ENCODE results near the gene MARVELD1. TPM values are rescaled to one million over a fixed set of nuclear protein-coding genes. Genes with fewer than 3 reads are reported as not detected.

Gene MARVELD1
- polyA plus RNA-seq, 2 of the 4 experiments (the other 2 are of a cell fraction) = 29.1 to 31.7 TPM

DNA sequence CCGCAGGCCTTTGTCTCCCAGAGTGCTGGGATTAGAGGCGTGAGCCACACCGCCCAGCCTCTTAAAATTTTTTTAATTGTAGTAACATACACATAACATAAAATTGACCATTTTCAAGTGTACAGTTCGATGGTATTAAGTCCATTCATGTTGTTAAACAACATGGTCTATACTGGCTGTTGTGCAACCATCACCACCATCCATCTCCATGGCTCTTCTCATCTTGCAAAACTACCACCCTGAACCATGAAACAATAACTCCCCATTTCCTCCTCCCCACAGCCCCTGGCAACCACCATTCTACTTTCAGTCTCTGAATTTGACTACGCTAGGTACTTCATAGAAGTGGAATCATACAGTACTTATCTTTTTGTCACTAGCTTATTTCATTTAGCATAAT is 15.5 kb downstream of the MARVELD1 start (continued):
- TF ChIP-seq MYC (IDR thresholded peaks at IDR 0.05; ENCODE audit: borderline replicate concordance, low read length) = no peak
- no peak for TF ChIP-seq ZC3H11A (IDR thresholded peaks at IDR 0.05)

DNA sequence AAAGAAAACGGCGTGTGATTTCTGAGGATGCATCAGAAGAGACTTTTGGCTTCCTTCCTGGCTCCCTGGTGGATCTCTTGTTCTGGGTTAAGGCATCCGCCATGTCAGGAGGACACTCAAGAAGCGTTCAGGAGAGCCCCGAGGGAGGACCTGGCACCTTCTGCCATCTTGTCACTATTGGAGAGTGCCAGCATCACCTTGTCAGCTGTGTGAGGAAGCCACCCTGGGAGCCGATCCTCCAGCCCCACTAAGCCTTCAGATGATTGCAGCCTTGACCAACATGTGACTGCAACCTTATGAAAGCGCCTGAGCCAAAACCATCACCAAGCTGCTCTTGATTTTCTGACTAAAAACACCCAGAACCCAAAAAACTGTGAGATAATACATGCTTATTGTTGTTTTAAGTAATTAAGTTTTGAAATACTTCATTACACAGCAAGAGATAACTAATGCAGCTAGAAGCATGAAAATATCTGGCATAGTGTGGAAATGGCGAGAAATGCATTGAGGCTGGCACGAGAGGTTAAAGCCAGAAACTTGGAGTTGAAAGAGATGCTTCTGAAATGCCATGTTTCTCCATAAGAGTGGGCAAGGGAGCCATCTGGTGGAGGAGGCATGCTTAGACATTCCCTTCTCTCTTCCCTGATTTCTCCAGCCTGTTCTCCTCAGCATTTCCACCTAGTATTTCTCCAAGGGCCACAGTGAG is 18.0 kb downstream of the MARVELD1 start:
- Histone ChIP-seq H3K4me1 (peaks cover 7% of the 10 kb centered on the region; the same call in 1 of the 3 replicates), H3K4me2 (peak overlapping the region; percentile 30; the same call in 1 of the 3 replicates), H3K9me3 (no peaks in the 10 kb centered on the region), H3K27ac (peak overlapping the region in 1 of 2 experiments; percentile 26; a peak in 2 of 6 replicates), H3K4me3 (no peak overlapping the region)
- POLR2A ChIA-PET = interaction anchor here (1.4 to 1.5 kb wide), 2 partner anchors 17 to 44 kb away, joined by 3 to 5 read pairs; partner anchors contain the start of genes AVPI1 and MARVELD1
- DNase-seq (ENCODE audit: low read depth in 1 of 2, low spot score in 1 of 2) (peak; percentile 60 to 81), FAIRE-seq (peak; percentile 78), ATAC-seq (peak; percentile 86 to 89)
- CTCF ChIA-PET = interaction anchor here (0.6 to 36.9 kb wide), 27 partner anchors 8 to 1864 kb away, joined by 3 to 1127 read pairs (median 4); partner anchors contain the start of genes ANKRD2, AVPI1 and MARVELD1
- 59% methylated on average over 9 of the region's 9 CpGs for WGBS (ENCODE audit: missing lambda C conversion rate)
- TF ChIP-seq, protein P1, sequence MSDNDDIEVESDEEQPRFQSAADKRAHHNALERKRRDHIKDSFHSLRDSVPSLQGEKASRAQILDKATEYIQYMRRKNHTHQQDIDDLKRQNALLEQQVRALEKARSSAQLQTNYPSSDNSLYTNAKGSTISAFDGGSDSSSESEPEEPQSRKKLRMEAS (IDR thresholded peaks at IDR 0.05) = peak; percentile 43; the same call in 1 of the 2 replicates
- peak; percentile 97 to 98 for TF ChIP-seq RAD21 (conservative IDR thresholded peaks at IDR 0.05 in 1 of 2, IDR thresholded peaks at IDR 0.05 in 1 of 2)
- TF ChIP-seq, protein P2, sequence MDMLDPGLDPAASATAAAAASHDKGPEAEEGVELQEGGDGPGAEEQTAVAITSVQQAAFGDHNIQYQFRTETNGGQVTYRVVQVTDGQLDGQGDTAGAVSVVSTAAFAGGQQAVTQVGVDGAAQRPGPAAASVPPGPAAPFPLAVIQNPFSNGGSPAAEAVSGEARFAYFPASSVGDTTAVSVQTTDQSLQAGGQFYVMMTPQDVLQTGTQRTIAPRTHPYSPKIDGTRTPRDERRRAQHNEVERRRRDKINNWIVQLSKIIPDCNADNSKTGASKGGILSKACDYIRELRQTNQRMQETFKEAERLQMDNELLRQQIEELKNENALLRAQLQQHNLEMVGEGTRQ (IDR thresholded peaks at IDR 0.05) = no peak
- TF ChIP-seq, protein P3, sequence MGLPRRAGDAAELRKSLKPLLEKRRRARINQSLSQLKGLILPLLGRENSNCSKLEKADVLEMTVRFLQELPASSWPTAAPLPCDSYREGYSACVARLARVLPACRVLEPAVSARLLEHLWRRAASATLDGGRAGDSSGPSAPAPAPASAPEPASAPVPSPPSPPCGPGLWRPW (IDR thresholded peaks at IDR 0.05) = no peak
- TF ChIP-seq, protein P4, sequence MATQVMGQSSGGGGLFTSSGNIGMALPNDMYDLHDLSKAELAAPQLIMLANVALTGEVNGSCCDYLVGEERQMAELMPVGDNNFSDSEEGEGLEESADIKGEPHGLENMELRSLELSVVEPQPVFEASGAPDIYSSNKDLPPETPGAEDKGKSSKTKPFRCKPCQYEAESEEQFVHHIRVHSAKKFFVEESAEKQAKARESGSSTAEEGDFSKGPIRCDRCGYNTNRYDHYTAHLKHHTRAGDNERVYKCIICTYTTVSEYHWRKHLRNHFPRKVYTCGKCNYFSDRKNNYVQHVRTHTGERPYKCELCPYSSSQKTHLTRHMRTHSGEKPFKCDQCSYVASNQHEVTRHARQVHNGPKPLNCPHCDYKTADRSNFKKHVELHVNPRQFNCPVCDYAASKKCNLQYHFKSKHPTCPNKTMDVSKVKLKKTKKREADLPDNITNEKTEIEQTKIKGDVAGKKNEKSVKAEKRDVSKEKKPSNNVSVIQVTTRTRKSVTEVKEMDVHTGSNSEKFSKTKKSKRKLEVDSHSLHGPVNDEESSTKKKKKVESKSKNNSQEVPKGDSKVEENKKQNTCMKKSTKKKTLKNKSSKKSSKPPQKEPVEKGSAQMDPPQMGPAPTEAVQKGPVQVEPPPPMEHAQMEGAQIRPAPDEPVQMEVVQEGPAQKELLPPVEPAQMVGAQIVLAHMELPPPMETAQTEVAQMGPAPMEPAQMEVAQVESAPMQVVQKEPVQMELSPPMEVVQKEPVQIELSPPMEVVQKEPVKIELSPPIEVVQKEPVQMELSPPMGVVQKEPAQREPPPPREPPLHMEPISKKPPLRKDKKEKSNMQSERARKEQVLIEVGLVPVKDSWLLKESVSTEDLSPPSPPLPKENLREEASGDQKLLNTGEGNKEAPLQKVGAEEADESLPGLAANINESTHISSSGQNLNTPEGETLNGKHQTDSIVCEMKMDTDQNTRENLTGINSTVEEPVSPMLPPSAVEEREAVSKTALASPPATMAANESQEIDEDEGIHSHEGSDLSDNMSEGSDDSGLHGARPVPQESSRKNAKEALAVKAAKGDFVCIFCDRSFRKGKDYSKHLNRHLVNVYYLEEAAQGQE (IDR thresholded peaks at IDR 0.05) = no peak
- TF ChIP-seq SMC3 (IDR thresholded peaks at IDR 0.05) = peak; percentile 97
- TF ChIP-seq, protein P5, sequence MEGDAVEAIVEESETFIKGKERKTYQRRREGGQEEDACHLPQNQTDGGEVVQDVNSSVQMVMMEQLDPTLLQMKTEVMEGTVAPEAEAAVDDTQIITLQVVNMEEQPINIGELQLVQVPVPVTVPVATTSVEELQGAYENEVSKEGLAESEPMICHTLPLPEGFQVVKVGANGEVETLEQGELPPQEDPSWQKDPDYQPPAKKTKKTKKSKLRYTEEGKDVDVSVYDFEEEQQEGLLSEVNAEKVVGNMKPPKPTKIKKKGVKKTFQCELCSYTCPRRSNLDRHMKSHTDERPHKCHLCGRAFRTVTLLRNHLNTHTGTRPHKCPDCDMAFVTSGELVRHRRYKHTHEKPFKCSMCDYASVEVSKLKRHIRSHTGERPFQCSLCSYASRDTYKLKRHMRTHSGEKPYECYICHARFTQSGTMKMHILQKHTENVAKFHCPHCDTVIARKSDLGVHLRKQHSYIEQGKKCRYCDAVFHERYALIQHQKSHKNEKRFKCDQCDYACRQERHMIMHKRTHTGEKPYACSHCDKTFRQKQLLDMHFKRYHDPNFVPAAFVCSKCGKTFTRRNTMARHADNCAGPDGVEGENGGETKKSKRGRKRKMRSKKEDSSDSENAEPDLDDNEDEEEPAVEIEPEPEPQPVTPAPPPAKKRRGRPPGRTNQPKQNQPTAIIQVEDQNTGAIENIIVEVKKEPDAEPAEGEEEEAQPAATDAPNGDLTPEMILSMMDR (IDR thresholded peaks at IDR 0.05) = peak; percentile 97

DNA sequence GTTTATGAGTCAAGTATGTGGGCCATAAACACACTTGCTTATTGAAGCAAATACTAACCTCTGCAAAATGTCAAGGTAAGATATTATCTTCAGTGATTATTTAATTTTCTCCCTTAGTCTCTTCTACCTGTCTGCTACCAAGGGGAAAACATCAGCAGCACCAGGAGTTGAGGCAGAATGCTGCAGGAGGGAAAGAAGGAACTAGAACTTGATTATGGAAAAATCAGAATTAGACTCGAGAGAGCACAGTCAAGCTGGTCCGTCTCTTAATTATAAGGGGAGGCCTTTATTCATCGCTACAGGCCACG is 18.5 kb downstream of the MARVELD1 start:
- H3K9me3 ChIP-seq = no peaks in the 10 kb centered on the region
- H3K27ac ChIP-seq = no peak overlapping the region
- FAIRE-seq = no peak
- no peak for DNase-seq (ENCODE audit: low read depth in 1 of 2, low spot score in 1 of 2)
- ChIA-PET CTCF (interaction anchor here (0.7 to 36.9 kb wide), 19 partner anchors 7 to 325 kb away, joined by 3 to 1127 read pairs (median 7); partner anchors contain the start of genes ANKRD2, AVPI1, MARVELD1 and PI4K2A), POLR2A (interaction anchor here (1.4 to 1.5 kb wide), 2 partner anchors 18 to 45 kb away, joined by 3 to 5 read pairs; partner anchors contain the start of genes AVPI1 and MARVELD1)
- 53% methylated on average over 4 of the region's 4 CpGs for WGBS (ENCODE audit: missing lambda C conversion rate)
- H3K4me1 ChIP-seq = peaks cover 2% of the 10 kb centered on the region; the same call in 1 of the 3 replicates
- H3K4me3 ChIP-seq = no peak overlapping the region
- H3K4me2 ChIP-seq = no peak overlapping the region
- no peak; a peak in 1 of 6 replicates for ATAC-seq
- no peak for TF ChIP-seq ZFP36 (IDR thresholded peaks at IDR 0.05; ENCODE audit: borderline replicate concordance, partially characterized antibody)
- no peak for TF ChIP-seq FOSB (CRISPR knock-in tag; IDR thresholded peaks at IDR 0.05)
